GM18858 (cell line): ENCODE data around the gene PID1.

Experiments used
- ATAC-seq: cut with Tn5 transposase; IDR thresholded peaks from one replicate; pipeline ENCODE4 v1.9.1; 2021; ENCODE audit not compliant: unreplicated experiment

Gene PID1

GRCh38 chr2:229270551-229271410, at the start of gene PID1:
TSS of gene PID1 (minus strand) at chr2:229271287. CDS start at chr2:229271043, 244 bp downstream.
- no peak for ATAC-seq

- no peak for ATAC-seq
Observed at GRCh38 chr2:229319558-229319957, 48.5 kb upstream of the PID1 start.

- ATAC-seq, result no peak
Observed at GRCh38 chr2:229314117-229314516, 43.0 kb upstream of the PID1 start.

- ATAC-seq, result no peak
Observed at GRCh38 chr2:229313591-229313990, 42.5 kb upstream of the PID1 start.

- no peak for ATAC-seq
Observed at GRCh38 chr2:229301237-229301636, 30.1 kb upstream of the PID1 start.

- no peak for ATAC-seq
Observed at GRCh38 chr2:229300790-229301189, 29.7 kb upstream of the PID1 start.

DNA sequence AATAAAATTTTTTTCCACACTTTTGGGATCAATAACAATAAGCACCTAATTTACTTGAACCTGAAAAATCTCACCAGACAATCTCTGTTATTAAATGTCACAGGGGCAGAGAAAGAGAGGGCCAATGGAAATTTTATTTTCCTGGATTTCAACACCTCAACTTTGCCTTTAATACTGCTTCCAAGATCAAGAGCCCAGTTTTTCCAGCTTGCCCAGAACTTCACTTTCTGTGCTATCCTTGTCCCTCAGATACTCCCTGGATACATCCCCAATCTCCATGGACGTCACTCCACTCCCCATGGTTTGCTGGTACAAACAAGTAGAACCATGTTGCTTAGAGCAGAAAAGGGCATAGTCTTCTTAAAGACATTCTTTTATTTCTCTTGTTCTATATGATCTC, 29.3 kb upstream of the PID1 start:
- no peak for ATAC-seq

DNA sequence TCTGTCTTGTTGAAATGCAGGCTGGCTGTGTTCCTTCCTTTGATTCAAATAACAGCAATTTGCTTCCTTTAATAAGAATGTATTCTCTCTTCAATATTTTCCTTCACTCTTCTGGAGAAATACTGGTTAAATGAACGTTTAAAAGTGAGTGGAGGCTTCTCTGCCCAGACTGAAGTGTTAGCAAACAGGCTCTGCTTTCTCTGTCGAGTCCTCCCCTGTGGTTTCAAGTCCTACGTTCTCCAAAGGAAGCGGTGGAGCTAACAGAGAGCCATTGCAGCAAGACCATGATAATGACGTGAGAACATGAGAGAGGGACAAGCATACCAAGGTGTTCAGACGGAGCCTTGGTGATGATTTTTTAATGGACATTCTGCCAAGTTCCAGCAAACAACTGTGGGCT, 26.2 kb upstream of the PID1 start:
- no peak for ATAC-seq

GRCh38 chr2:229296536-229296935, 25.4 kb upstream of the PID1 start:
- ATAC-seq, result no peak

- ATAC-seq, result no peak
Observed at GRCh38 chr2:229296016-229296415, 24.9 kb upstream of the PID1 start.

DNA sequence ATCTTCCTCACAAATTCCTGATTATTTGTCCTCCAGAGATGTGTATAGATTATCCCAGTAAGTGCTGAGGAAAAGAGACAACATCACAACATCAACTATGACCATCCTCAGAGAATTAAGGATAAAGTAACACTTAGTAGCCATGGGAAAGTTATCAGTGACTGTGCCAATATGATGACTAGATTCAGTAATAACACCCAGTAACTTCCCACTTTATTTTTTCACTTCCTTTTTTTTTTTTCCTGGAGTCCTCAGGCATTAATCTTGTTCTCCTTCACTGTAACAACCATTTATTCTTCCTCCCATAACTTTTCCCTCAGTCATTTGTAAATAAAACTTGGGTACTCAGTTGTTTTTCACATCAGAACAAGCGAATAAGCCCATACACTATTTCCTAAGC, 16.7 kb upstream of the PID1 start:
- no peak for ATAC-seq

- ATAC-seq, result no peak
Observed at GRCh38 chr2:229282758-229283546, 11.9 kb upstream of the PID1 start.

- ATAC-seq, result no peak
Observed at GRCh38 chr2:229279516-229279915, 8.4 kb upstream of the PID1 start.

DNA sequence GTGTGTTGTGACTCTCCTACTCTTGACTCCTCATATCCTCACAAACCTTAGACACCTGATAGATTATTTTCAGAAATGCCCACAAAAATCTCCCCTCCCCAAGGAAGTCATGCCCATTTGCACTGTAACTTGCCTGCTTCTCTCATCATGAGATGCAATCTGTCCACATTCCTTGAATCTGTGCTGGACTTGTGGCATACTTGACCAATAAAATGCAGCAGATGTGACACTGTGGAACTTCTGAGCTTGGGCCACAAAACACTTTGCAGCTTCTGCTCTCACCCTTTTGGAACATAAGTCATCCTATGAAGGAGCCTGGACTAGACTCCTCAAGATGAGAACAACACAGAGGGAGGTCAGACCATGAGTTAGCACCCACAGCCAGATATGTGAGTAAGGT, 4.4 kb upstream of the PID1 start:
- ATAC-seq, result no peak

DNA sequence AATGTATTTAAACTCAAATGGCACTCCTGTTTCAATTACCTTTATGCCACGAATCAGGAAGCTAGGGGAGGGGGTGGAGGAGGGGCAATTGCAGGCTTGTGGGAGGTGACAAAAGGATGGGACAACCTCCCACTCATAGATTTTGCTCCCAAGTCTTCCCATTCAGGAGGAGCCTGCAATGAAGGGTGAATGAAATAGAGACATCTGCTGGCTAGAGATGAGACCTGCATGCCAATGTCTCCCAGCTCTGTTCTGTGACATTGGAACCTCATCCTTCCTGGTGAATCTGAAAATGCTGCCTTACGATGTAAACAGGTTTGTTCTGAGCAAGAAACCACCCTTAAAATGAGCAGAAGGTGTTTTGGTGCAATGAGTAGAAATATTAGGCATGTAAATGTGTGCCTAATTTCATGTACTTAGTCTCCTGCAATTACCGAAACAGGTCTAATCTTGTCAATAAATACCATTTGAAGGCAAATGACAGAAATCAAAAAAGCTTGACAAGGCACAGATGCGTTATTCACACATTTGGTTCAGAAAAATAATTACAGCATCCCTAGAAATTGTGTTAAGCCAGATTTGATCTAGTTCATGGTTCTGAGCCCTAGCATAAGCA, 2.7 kb upstream of the PID1 start:
- peak; percentile 69 for ATAC-seq

- ATAC-seq, result no peak
Observed at GRCh38 chr2:229273006-229273722, 2.1 kb upstream of the PID1 start.

GRCh38 chr2:229269941-229270340, 1.1 kb downstream of the PID1 start:
- ATAC-seq, result no peak

DNA sequence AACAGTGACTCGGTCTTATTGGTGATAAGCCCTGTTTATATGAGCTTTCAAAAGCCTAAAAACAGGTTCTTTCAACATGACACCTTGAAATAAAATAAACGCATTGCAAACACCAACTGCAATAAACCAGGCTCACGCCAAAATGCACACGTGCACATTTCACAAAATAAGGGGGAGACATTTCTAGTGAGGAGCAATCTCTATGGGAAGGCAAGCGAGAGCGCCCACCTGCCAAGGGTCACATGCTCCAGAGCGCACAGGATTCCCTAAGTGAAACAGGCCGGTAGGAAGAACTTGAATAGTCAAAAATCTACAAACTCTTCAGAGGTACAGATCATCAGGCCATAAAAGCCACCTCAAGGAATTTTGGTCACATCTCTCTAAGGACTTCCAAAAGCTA, 1.9 kb downstream of the PID1 start:
- ATAC-seq, result no peak

- ATAC-seq, result no peak
Observed at GRCh38 chr2:229268626-229269025, 2.5 kb downstream of the PID1 start.

GRCh38 chr2:229267080-229267479, 4.0 kb downstream of the PID1 start:
- ATAC-seq, result no peak

- ATAC-seq, result no peak
Observed at GRCh38 chr2:229265727-229266126, 5.4 kb downstream of the PID1 start.
